Liver (tissue), 9 donors: ENCODE results near the gene FCGBP. TPM values are rescaled to one million over a fixed set of nuclear protein-coding genes. Genes with fewer than 3 reads are reported as not detected.

Source experiments
- DNase-seq: peaks from one replicate; pipeline ENCODE4 v3.0.0-alpha.2; 2017; ENCODE audit warnings: low spot score
- H3K27ac ChIP-seq, 2 donors: one replicate each; pipeline ENCODE4 v1.7.0; 2013; ENCODE audit warnings: inconsistent platforms in 2 of 2, low read length in 2 of 2, control low read depth in 1 of 2, low read depth in 1 of 2, mild to moderate bottlenecking in 1 of 2
- H3K27me3 ChIP-seq, 4 donors: one replicate each; pipeline versions ENCODE4 v1.6.1 to v1.7.0; 2013; ENCODE audit warnings: low read length in 3 of 4, inconsistent platforms in 1 of 4, mild to moderate bottlenecking in 1 of 4, moderate library complexity in 1 of 4; ENCODE audit not compliant: control insufficient read depth in 4 of 4, insufficient read depth in 4 of 4
- H3K36me3 ChIP-seq, 4 donors: one replicate each; pipeline versions ENCODE4 v1.6.1 to v1.7.0; 2013; ENCODE audit warnings: low read length in 3 of 4, mild to moderate bottlenecking in 3 of 4, low read depth in 1 of 4, moderate library complexity in 1 of 4; ENCODE audit not compliant: control insufficient read depth in 4 of 4, insufficient read depth in 3 of 4
- H3K4me1 ChIP-seq, 4 donors: one replicate each; pipeline versions ENCODE4 v1.6.1 to v1.7.0; 2013; ENCODE audit warnings: low read length in 3 of 4, mild to moderate bottlenecking in 3 of 4, moderate library complexity in 1 of 4; ENCODE audit not compliant: control insufficient read depth in 4 of 4, insufficient read depth in 4 of 4
- H3K4me3 ChIP-seq, 3 donors: one replicate each; pipeline versions ENCODE4 v1.6.1 to v1.7.0; 2013; ENCODE audit warnings: low read length in 3 of 3, control low read depth in 1 of 3, low read depth in 1 of 3, mild to moderate bottlenecking in 1 of 3
- H3K9ac ChIP-seq, 2 donors: one replicate each; pipeline ENCODE4 v1.7.0; 2013; ENCODE audit warnings: low read length in 2 of 2, mild to moderate bottlenecking in 2 of 2, moderate library complexity in 2 of 2, control low read depth in 1 of 2, low read depth in 1 of 2
- H3K9me3 ChIP-seq, 4 donors: one replicate each; pipeline versions ENCODE4 v1.6.1 to v1.7.0; 2013; ENCODE audit warnings: low read length in 3 of 4; ENCODE audit not compliant: control insufficient read depth in 4 of 4
- EGR1 ChIP-seq, 2 donors: IDR thresholded peaks; 2 replicates each; pipeline ENCODE4 v1.6.1; 2016 to 2018; ENCODE audit warnings: antibody characterized with exemption in 2 of 2, low read depth in 2 of 2
- FOXA1 ChIP-seq: IDR thresholded peaks from 2 replicates; pipeline ENCODE4 v1.6.1; 2016; ENCODE audit warnings: antibody characterized with exemption
- FOXA2 ChIP-seq: IDR thresholded peaks from 2 replicates; pipeline ENCODE4 v1.6.1; 2016; ENCODE audit warnings: antibody characterized with exemption
- HNF4A ChIP-seq, 2 donors: conservative IDR thresholded peaks; 2 replicates each; pipeline ENCODE4 v1.6.1; 2016; ENCODE audit warnings: antibody characterized with exemption in 2 of 2, mild to moderate bottlenecking in 2 of 2
- JUND ChIP-seq, 2 donors: IDR thresholded peaks; 2 replicates each; pipeline ENCODE4 v1.6.1; 2016; ENCODE audit warnings: antibody characterized with exemption in 2 of 2
- NR2F2 ChIP-seq: IDR thresholded peaks from 2 replicates; pipeline ENCODE4 v1.6.1; 2016; ENCODE audit warnings: antibody characterized with exemption
- TAF1 ChIP-seq: conservative IDR thresholded peaks from 2 replicates; pipeline ENCODE4 v1.6.1; 2016; ENCODE audit warnings: antibody characterized with exemption, mild to moderate bottlenecking
- YY1 ChIP-seq: IDR thresholded peaks from 2 replicates; pipeline ENCODE4 v1.6.1; 2016; ENCODE audit warnings: antibody characterized with exemption, mild to moderate bottlenecking
- WGBS: extraction: QIAGEN DNeasy Blood & Tissue Kit; methylation state at CpG from one replicate; pipeline ENCODE4 v1.1.7; 2013; 5-methylcytosine and 5-hydroxymethylcytosine counted together
- polyA plus RNA-seq, 2 donors: library from polyadenylated mRNA; stranded (reverse) in 1 of 2; unstranded in 1 of 2; fragments of 200-250 nt in 1 of 2; fragments of >200 nt in 1 of 2; fragmentation: Nextera tagmentation in 1 of 2; extraction: Ambion mirVana in 1 of 2; gene quantifications; one replicate each; pipeline versions ENCODE4 v1.2.1 to v1.2.3, GENCODE V29; 2013 to 2015
- total RNA-seq, 2 donors: library from RNA; depleted of rRNA; stranded (reverse); fragments of >200 nt; gene quantifications; one replicate each; pipeline ENCODE4 v1.2.3, GENCODE V29; 2014
- TF ChIP-seq, protein P1 (sequence below): IDR thresholded peaks from 2 replicates; pipeline ENCODE4 v1.6.1; 2016; ENCODE audit warnings: antibody characterized with exemption
- TF ChIP-seq, protein P2 (sequence below): IDR thresholded peaks from 2 replicates; pipeline ENCODE4 v1.6.1; 2016; ENCODE audit warnings: antibody characterized with exemption, mild to moderate bottlenecking
- TF ChIP-seq, protein P3 (sequence below): fragments of 150-350 bp; IDR thresholded peaks from 2 replicates; pipeline ENCODE4 v1.5.1; 2017; ENCODE audit warnings: improper control_type of control experiment, low read depth, low read length; ENCODE audit not compliant: missing input control
- TF ChIP-seq, protein P4 (sequence below): IDR thresholded peaks from 2 replicates; pipeline ENCODE4 v1.6.1; 2016; ENCODE audit warnings: antibody characterized with exemption
- donor health status: healthy.
- donor health status: healthy.
- donor health status: healthy.
- donor health status: healthy.
- donor health status: healthy.

FCGBP gene
- total and polyA plus RNA-seq, 4 donors, result 0.08 to 32.9 (median 0.95) TPM

DNA sequence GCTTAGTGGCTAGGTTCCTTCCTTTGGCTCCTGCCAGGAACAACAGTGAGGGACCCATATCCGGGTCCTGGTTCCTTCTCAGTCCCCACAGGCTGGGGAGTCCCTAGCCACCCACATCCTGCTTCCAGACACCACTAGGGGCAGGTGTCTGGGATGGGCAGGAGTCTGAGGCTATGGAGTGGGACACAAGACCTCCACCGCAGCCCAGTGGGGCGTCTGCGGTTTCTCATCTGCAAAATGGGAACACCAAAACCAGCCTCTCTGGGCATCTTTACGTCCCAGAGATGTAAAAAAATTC lies 879 bp upstream of the FCGBP start:
- H3K4me3 ChIP-seq, result no peak overlapping the region
- TF ChIP-seq FOXA2, result no peak
- TF ChIP-seq, protein P1, sequence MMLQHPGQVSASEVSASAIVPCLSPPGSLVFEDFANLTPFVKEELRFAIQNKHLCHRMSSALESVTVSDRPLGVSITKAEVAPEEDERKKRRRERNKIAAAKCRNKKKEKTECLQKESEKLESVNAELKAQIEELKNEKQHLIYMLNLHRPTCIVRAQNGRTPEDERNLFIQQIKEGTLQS, result no peak
- H3K4me1 ChIP-seq, result no peaks in the 10 kb centered on the region
- DNase-seq, result no peak
- H3K9ac ChIP-seq, result no peak overlapping the region
- H3K36me3 ChIP-seq, result no peaks in the 10 kb centered on the region
- H3K27me3 ChIP-seq, result peaks cover 0 to 3% (median 0%) of the 10 kb centered on the region in 4 donors
- H3K27ac ChIP-seq, result no peak overlapping the region
- WGBS, result 88% methylated on average over 5 of the region's 5 CpGs
- H3K9me3 ChIP-seq, result peaks cover 0 to 1% (median 0%) of the 10 kb centered on the region in 4 donors

DNA sequence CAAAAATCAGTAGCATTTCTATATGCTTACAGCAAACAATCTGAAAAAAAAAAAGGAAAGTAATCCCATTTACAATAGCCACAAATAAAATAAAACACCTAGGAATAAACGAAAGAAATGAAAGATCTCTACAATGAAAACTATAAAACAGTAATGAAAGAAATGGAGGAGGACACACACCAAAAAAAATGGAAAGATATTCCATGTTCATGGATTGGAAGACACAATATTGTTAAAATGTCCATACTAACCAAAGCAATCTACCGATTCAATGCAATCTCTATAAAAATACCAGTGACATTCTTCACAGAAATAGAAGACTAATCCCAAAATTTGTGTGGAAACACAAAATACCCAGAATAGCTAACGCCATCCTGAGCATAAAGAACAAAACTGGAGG lies 4.7 kb downstream of the FCGBP start:
- no peak overlapping the region for H3K27ac ChIP-seq
- H3K4me3 ChIP-seq, result no peak overlapping the region
- WGBS, result 88% methylated on average over 3 of the region's 3 CpGs
- no peaks in the 10 kb centered on the region for H3K27me3 ChIP-seq
- TF ChIP-seq EGR1 (IDR thresholded peaks at IDR 0.05; ENCODE audit: low read depth in 2 of 2), result no peak
- no peak for TF ChIP-seq FOXA2
- TF ChIP-seq FOXA1, result no peak
- no peak for TF ChIP-seq NR2F2
- no peaks in the 10 kb centered on the region for H3K36me3 ChIP-seq
- no peak overlapping the region for H3K9ac ChIP-seq
- no peaks in the 10 kb centered on the region for H3K9me3 ChIP-seq
- no peaks in the 10 kb centered on the region for H3K4me1 ChIP-seq
- no peak for DNase-seq

DNA sequence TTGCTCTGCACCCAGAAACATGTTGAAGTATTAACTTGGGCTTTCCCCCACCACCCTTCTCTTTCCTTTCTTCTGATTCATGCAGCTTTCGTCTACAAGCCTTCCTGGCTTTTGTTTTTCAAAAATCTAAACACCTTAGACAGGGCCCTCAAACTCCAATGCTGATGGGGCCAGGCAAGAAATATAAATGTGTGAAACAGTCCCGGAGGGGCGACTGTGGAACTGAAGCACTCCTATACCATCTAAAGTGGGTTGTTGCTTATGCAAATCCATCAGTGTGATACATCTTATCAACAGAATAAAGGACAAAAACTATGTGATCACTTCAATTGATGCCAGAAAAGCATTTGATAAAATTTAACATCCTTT lies 6.1 kb downstream of the FCGBP start:
- DNase-seq, result no peak
- WGBS, result 93% methylated on average over 3 of the region's 3 CpGs
- H3K36me3 ChIP-seq, result no peaks in the 10 kb centered on the region
- no peak overlapping the region for H3K4me3 ChIP-seq
- H3K9ac ChIP-seq, result no peak overlapping the region
- no peaks in the 10 kb centered on the region for H3K9me3 ChIP-seq
- TF ChIP-seq HNF4A (conservative IDR thresholded peaks at IDR 0.05), result no peak
- TF ChIP-seq, protein P2, sequence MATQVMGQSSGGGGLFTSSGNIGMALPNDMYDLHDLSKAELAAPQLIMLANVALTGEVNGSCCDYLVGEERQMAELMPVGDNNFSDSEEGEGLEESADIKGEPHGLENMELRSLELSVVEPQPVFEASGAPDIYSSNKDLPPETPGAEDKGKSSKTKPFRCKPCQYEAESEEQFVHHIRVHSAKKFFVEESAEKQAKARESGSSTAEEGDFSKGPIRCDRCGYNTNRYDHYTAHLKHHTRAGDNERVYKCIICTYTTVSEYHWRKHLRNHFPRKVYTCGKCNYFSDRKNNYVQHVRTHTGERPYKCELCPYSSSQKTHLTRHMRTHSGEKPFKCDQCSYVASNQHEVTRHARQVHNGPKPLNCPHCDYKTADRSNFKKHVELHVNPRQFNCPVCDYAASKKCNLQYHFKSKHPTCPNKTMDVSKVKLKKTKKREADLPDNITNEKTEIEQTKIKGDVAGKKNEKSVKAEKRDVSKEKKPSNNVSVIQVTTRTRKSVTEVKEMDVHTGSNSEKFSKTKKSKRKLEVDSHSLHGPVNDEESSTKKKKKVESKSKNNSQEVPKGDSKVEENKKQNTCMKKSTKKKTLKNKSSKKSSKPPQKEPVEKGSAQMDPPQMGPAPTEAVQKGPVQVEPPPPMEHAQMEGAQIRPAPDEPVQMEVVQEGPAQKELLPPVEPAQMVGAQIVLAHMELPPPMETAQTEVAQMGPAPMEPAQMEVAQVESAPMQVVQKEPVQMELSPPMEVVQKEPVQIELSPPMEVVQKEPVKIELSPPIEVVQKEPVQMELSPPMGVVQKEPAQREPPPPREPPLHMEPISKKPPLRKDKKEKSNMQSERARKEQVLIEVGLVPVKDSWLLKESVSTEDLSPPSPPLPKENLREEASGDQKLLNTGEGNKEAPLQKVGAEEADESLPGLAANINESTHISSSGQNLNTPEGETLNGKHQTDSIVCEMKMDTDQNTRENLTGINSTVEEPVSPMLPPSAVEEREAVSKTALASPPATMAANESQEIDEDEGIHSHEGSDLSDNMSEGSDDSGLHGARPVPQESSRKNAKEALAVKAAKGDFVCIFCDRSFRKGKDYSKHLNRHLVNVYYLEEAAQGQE, result no peak
- TF ChIP-seq YY1, result no peak
- no peak for TF ChIP-seq JUND (IDR thresholded peaks at IDR 0.05)
- TF ChIP-seq FOXA2, result no peak
- TF ChIP-seq TAF1, result no peak
- TF ChIP-seq, protein P3, sequence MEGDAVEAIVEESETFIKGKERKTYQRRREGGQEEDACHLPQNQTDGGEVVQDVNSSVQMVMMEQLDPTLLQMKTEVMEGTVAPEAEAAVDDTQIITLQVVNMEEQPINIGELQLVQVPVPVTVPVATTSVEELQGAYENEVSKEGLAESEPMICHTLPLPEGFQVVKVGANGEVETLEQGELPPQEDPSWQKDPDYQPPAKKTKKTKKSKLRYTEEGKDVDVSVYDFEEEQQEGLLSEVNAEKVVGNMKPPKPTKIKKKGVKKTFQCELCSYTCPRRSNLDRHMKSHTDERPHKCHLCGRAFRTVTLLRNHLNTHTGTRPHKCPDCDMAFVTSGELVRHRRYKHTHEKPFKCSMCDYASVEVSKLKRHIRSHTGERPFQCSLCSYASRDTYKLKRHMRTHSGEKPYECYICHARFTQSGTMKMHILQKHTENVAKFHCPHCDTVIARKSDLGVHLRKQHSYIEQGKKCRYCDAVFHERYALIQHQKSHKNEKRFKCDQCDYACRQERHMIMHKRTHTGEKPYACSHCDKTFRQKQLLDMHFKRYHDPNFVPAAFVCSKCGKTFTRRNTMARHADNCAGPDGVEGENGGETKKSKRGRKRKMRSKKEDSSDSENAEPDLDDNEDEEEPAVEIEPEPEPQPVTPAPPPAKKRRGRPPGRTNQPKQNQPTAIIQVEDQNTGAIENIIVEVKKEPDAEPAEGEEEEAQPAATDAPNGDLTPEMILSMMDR, result no peak
- TF ChIP-seq, protein P4, sequence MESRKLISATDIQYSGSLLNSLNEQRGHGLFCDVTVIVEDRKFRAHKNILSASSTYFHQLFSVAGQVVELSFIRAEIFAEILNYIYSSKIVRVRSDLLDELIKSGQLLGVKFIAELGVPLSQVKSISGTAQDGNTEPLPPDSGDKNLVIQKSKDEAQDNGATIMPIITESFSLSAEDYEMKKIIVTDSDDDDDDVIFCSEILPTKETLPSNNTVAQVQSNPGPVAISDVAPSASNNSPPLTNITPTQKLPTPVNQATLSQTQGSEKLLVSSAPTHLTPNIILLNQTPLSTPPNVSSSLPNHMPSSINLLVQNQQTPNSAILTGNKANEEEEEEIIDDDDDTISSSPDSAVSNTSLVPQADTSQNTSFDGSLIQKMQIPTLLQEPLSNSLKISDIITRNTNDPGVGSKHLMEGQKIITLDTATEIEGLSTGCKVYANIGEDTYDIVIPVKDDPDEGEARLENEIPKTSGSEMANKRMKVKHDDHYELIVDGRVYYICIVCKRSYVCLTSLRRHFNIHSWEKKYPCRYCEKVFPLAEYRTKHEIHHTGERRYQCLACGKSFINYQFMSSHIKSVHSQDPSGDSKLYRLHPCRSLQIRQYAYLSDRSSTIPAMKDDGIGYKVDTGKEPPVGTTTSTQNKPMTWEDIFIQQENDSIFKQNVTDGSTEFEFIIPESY, result no peak
- no peaks in the 10 kb centered on the region for H3K27me3 ChIP-seq
- H3K4me1 ChIP-seq, result no peaks in the 10 kb centered on the region
- no peak overlapping the region for H3K27ac ChIP-seq
